HG02610 (cell line): Measurements from ENCODE around the gene IGIP.

Experiments
- ATAC-seq: cut with Tn5 transposase; IDR thresholded peaks from one replicate; pipeline ENCODE4 v1.9.1; 2021; ENCODE audit warnings: mild to moderate bottlenecking, moderate library complexity; ENCODE audit not compliant: unreplicated experiment

IGIP gene

DNA sequence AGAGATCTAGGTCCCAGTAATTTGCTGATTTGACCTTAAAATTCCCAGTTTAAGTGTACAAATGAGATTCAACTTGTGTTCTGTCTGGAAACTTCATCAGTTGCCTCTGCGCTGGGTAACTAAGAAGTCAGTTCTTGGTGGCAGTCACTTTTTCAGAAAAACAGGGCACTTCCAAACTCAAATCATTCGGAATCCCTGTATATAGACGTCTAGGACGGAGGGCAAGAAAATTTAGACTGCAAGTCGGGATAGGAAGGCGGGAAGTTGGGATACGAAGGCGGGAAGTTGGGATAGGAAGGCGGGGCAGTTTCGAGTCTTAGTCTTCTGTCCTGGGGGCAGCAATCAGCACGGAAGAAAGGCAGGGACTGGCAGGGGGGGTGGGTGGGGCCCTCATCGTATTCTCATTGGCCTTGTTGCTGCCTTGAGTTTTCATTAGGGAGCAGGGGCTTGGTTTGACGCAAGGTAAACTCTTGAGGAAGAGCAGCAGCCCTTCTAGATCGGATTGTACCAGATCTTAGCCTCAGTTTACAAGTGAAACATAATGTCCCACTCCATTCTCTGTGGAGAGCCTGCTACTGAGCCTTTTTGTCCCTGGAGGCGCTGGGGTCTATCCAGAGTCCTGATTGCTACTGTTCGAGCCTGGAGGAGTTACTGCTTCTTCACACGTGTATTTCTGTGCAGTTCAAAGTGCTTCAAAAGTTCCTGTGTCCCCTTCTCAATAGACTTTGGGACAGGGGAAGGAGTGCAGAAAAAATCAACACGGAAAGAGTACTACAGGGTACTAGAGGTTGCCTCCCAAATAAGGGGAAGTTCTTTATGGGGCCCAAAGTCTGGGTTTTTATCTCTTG, 14.5 kb upstream of the IGIP start:
- ATAC-seq, result no peak

DNA sequence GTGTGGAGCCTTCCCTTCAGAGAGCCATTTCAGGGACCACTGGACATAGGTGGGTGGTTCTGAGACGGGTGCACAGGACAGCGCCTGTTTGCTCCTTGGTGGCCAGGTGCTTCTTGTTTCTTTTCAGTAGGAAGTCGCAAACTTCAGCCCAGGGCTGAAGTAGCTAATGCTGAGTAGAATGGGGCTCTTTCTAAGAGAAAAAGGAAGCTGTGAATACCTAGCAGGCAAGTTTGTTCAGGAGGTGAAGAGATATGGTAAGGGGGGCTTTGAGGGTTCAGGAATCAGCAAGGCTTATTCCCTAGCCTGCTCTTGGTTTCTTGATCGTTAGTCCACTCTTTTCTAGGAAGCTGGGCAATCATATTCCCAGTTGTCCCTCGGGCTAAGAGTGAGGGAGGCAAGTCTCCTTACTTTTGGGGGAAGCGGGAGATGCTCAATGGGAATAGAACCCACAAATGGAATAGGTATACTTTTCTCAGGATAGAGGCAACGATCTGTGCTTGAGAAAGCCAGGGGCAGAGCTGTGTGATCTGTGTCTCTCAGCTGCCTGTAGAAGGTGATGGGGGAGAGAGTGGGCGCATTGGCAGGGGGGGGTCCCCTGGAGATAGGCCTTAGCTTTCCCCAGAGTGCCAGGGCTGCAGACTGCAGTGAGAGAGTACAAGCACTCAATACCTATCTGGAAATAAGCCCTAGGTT, 13.7 kb upstream of the IGIP start:
- ATAC-seq, result no peak

DNA sequence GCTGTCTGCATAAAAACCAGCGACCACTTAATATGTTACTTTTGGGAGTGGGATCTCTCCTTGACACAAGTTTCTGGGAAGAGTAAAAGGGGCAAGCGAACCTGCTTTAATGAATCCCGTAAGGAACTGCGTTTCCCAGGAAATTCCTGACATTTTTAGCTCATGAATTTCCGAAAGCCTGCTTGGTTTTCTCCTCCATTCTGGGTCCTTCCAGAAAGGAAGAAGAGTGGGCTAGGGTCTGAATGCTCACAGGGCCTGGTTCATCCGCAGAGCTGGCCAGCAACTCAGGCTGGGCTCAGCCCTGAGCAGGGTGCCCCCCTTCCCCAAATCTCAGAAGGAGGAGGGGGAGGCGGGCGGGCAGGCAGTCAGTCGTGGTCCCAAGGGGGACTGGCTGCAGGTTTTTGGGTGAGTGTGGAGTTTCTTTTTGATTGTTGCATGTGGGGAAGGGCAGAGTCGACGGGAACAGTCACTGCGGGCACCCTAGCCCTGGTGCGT, 13.0 kb upstream of the IGIP start:
- ATAC-seq, result no peak

DNA sequence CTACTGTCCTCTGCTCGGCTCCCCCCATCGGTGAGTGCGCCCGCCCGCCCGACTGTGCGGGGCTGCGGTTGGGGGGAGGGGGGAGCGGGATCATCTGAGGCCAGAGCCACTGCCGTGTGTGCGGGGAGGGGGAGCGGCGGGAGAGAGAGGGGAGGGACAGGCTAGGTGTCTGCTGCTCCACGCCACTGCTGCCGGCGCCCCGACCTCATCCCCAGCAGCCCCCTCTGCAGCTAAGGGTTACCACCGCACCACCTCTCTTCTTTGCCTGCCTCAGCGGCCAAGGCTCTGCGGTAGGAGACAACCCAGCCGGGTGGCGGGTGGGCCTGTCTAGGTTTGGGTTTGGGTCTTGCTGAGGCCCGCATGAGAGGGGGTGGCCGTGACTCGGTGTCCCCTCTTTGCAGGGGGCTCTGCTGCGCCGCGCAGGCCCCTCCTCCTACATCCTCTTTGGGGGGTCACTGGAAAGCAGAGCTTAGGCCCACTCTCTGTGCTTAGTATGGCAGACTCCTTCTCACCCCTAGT, 12.5 kb upstream of the IGIP start:
- ATAC-seq, result no peak

DNA sequence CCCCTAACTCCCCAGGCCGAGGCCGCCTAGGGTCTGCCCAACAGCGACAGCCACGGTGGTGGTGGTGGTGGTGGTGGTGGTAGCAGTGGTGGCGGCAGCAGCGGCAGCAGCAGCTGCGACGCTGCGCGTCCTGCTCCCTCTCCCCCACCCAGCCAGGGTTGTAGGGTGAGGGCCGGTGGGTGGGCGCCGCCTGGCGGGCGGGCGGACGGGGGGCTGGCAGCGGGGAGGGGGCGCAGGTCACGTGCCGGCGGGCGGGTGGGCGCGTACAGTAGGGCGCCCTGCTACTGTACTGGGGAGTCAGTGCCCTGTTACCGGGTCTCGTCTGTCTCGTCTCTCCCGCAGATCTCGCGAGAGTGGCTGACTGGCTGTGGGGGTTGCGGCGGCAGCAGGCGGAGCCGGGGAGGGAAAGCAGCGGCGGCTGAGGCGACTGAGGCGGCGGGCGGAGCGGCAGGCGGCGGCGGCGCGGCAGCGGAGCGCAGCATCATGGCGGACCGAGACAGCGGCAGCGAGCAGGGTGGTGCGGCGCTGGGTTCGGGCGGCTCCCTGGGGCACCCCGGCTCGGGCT, 12.0 kb upstream of the IGIP start, which contains the start of gene PURA:
PURA (plus strand) TSS at position 411 of the 565 bp plus-strand sequence; CDS start at position 484, 73 bp downstream.
- peak; percentile 86 for ATAC-seq

DNA sequence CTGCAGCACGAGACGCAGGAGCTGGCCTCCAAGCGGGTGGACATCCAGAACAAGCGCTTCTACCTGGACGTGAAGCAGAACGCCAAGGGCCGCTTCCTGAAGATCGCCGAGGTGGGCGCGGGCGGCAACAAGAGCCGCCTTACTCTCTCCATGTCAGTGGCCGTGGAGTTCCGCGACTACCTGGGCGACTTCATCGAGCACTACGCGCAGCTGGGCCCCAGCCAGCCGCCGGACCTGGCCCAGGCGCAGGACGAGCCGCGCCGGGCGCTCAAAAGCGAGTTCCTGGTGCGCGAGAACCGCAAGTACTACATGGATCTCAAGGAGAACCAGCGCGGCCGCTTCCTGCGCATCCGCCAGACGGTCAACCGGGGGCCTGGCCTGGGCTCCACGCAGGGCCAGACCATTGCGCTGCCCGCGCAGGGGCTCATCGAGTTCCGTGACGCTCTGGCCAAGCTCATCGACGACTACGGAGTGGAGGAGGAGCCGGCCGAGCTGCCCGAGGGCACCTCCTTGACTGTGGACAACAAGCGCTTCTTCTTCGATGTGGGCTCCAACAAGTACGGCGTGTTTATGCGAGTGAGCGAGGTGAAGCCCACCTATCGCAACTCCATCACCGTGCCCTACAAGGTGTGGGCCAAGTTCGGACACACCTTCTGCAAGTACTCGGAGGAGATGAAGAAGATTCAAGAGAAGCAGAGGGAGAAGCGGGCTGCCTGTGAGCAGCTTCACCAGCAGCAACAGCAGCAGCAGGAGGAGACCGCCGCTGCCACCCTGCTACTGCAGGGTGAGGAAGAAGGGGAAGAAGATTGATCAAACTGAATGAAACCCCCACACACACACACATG, 11.2 kb upstream of the IGIP start:
- ATAC-seq, result peak; percentile 24

DNA sequence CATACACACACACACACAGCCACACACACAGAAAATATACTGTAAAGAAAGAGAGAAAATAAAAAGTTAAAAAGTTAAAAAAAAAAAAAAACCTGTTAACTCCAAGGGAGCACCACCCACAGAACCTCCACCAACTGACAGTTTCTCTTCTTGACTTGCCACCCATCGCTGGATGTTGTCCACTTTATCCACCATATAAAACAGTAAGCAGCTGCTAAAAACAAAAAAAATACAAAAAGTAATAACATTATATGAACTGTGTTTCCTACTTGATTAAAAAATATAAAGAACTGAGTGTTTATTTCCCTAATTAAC, 10.6 kb upstream of the IGIP start:
- ATAC-seq, result no peak

DNA sequence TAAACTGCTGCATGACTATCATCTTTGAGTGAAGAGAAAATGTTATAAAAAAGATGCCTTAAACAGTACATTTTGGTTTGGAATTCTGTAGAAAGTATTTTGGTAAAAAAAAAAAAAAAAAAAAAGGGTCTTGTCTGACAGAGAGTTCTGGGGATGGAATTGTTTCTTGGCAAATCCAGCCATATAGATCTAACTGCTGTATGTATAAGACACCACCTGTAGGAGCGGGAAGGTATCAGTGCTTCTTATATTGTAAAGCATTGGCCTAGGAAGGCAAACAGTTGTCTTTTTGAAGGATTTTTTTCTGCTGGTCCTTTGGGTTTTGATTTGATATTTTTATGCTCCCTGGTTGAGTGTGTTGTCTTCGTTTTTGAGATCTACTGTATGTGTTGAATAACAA, 9.0 kb upstream of the IGIP start:
- no peak for ATAC-seq

DNA sequence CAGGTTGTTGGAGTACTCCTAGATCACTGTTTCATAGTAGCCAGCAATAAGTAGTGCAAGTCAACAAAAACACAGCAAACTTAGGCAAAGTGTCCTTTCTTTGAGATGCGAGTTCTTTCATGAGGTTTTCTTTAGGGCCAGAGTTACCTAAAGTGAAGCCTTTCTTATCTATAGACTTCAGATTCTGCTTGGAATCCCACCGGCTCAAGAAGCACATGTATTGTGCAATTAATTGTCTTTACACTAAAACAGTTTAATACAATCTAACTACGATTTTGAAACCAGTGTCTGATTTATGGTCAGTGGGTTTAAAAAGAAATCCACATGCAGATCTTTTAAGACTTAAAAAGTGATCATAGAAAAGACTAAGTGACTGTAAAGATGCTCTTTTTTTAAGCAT, 8.2 kb upstream of the IGIP start:
- ATAC-seq, result no peak

DNA sequence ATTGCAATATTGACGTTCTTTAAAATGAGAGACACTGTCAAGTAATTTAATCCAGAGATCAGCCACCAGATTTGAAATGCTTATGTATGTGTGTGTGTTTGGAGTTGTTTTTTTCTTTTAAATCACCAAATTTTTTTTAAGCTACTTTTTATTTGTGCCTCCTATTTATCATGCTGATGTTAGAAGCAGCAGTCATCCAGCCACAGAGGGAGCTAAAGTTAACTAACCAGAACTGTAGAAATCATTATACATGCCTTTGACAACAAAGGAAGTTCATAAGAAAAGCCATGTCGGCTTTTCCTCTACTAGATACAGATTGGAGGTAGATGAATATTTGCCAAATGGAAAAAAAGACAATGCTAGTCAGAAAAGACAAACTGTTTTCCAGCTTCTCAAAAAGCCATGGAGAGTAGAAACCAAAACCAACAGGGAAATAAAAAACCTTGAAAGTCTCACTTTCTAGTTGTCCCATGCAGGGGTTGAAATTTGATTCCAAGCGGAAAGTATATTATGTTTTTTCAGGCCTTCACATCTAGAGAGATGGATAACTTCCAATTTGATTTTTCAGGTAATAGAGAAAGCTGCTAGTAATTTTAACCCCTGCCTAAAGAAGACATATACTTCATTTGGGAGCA, 7.3 kb upstream of the IGIP start:
- ATAC-seq, result no peak

DNA sequence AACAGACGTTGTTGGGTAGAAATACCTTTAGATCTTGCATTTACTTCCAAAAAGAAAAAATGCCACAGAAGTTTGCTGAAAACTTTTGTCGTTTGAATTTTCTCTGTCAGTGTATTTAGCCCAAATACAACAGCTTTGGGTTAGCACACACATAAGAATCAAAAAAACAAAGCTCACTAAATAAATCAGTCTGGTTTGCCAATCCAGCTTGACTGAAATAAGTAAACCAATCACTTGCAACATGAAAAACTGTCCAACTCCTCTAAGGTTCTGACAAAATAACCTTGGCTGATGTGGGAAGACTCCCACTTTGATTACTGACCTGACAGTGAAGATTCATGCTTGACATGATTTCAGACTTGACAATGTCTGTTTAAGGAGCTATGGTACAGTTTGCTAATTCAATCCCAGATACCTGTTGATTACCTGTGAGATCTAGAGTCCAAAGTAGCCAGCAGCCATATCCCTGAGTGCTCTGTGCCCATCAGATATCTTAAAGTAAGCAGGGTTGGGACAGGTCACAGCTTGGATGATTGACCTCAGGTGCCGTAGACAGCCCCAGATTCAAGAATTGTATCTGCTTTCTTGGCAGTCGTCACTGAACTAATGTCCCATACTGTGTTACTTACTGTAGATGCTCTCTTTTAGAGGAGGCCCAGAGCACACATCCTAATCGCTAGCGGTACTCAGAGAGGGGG, 727 bp downstream of the IGIP start:
- ATAC-seq, result no peak

DNA sequence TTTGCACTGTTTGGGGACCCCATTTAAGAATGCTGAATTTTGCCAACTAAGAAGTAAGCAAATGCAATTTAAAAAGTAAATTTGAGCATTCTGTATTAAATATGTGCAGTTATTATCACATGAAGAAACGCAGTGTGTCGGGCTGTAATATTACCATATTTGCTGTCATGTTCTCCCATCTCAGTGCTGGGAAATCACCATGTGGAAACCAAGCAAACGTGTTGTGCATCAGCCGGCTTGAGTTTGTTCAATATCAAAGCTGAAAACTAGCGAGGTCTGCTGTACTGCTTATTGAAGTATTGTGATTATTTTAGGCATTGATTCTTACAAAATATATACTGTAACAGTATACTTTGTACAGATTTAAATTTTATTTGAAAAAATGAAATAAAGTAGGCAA, 2.6 kb downstream of the IGIP start:
- no peak for ATAC-seq

DNA sequence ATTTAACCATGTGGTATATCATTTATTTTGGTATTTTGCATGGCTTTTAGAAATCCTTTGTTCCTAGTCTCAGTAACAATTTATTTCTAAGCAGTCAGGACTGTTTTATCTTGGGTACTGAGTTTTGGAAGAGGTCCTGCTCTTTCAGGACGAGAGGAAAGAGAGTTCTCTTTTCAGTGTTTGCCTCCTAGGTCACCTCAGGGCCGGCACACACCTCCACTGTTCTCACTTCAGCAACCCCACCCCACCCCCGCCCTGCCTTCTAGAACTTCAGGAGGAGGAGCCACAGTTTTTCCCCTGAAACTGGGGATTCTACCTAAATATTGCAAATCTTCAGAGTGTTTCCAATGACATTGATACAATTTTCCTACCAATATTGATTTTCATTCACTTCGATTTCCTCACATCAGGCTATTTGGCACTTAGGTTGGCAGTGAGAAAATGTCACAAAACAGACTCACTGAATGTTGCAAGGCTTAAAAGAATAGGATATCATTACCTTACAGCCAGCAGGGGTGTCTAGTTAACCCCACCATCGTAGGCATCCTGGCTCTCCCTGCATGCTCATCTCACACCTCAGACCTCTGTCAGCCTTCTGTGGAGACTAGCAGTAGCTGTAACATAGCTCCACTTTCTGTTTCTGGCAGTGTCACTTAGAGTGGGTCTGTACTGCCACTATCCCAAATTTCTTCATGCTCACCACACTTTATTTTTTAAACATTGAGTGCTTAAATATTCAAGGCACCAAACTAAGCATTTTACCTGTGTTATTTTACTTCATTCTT, 5.4 kb downstream of the IGIP start:
- no peak for ATAC-seq

DNA sequence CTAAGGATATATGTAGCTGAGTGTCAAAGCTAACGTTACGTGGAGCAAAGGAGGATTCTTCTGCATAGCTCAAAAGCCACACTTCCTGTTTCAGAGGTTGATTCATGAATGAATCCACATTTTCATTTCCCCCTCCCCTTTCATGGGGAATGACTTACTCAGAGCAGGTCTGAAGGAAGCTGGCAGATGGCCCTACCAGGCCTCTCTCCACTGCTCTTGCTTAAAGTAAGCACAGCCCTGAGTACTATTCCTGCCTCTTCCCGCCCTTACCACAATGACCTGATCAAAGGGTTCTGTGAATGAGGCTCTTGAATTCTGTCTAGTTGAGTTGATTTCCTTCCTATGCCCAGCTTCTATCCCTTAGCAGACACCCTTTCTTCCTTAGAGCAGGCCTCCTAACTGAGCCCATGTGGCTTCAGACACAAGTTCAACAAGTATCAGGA, 6.3 kb downstream of the IGIP start:
- ATAC-seq, result peak; percentile 40

DNA sequence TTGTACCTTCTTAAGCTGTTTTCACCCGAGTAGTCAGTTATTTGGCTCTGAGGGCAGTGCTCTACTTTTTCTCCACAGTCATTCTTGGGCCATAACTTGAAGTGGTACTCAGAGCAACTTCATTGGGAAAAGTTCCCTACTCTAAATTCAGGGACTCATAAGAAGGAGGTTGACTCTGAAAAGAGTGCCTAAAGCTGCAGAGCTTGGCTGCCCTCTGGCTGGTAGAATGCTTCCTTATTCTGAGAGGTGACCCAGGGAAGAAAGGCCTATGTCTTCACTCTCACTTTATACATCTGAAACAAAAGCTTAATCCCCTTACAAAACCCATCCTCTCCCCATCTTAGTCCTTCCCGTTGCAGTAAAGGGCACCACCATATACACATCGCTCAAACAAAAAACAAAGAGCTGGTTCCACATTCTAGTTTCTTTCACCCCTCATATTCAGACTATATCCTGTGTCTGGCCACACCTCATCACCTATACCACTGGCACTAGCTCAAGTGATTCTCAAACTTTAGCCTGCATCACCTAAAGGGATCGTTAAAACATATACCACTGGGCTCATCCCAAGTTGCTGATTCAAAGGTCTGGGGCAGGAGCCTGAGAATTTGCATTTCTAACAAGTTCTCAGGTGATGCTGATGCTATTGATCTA, 7.9 kb downstream of the IGIP start:
- no peak for ATAC-seq

DNA sequence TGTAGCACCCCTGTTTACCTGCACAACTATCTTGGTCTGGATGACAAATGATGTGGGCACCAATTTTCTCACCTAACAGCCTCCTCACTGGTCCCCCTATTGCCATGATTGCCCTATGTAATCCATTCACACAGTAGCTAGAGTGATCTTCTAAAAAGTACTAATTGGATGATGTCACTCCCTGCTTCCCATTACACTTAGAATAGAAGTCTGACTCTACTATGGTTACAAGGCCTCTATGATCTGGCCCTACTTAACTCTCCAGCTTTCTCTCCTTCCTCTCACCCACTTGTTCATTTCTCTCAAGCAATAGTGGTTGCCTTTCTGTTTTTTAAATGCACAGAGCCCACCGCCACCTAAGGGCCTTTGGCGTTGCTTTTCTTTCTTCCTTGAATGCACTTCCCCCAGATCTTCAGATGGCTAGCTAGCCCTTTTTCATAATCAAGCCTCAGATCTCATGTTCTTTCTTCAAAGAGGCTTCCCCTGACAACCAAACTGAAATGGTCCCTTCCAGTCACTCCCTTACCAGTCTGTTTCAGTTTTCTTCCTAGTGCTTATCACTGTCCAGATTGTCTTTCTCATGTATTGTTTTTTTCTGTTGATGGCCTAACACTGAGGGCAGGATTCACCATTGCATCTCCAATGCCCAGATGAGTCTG, 8.7 kb downstream of the IGIP start:
- ATAC-seq, result no peak

DNA sequence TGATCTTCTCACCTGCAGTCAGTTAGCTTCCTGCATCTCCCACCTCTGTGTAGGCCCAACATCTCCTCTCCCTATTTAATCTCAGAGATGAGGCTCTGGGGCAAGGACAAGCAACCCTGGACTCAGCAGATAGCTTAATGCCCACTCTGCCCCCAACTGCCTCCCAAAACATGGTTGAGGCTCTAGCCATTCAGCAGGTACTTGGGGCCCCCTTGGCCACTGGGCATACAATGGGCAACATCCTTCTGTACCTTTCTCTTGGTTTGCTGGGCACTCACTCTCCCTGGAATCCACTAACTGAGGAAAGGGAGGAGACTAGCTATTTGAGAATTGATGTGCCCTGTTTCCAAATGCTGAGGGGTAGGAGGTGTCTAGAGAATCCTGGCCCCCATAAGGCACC, 9.4 kb downstream of the IGIP start:
- no peak for ATAC-seq

DNA sequence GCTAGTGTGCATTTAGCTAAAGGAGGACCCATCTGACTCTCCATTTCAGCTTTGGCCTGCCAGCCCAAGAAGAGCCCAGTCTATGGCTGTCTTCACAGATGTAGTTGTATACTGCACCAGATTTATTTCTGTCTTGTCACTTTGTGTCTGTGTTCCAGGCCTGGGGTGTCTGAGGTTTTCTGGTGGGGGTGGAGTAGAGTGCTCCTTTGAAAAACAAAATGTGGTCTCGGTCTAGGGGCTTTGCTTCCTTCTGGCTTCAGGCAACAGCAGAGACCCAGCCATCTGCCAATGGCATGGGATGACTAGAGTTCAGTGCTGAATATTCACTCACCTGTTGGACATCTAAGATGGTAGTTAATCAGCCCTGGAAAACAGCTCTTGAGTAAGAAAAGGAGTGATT, 10.9 kb downstream of the IGIP start:
- ATAC-seq, result no peak
